ENCODE results near the gene PSG7.
"Not testable (repeated sequence)": the region's sequence is repeated elsewhere in the genome, so short reads cannot be mapped to it uniquely, and the experiment has no call there.

DNA sequence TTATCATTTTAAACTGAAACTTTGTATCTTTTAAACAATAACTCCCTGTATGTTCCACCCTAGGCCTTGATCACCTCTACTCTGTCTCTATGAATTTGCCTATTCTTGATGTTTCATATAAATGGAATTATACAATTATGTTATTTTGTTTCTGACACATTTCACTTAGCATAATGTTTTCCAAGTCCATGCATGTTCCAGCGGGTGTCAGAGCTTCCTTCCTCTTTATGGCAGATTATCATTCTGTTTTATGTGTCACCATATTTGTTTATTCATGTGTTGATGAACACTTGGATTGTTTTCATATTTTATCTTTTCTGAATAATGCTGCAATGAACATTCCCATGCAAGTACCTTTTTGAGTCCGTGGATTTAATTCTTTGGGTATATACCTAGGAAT is 54.3 kb downstream of the PSG7 start:
- TF ChIP-seq, protein P1, sequence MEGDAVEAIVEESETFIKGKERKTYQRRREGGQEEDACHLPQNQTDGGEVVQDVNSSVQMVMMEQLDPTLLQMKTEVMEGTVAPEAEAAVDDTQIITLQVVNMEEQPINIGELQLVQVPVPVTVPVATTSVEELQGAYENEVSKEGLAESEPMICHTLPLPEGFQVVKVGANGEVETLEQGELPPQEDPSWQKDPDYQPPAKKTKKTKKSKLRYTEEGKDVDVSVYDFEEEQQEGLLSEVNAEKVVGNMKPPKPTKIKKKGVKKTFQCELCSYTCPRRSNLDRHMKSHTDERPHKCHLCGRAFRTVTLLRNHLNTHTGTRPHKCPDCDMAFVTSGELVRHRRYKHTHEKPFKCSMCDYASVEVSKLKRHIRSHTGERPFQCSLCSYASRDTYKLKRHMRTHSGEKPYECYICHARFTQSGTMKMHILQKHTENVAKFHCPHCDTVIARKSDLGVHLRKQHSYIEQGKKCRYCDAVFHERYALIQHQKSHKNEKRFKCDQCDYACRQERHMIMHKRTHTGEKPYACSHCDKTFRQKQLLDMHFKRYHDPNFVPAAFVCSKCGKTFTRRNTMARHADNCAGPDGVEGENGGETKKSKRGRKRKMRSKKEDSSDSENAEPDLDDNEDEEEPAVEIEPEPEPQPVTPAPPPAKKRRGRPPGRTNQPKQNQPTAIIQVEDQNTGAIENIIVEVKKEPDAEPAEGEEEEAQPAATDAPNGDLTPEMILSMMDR (conservative IDR thresholded peaks at IDR 0.05 in 1 of 2, IDR thresholded peaks at IDR 0.05 in 1 of 2; ENCODE audit: low read depth in 1 of 2, low read length in 2 of 2): not testable (repeated sequence)
- not testable (repeated sequence) for TF ChIP-seq EZH2 (IDR thresholded peaks at IDR 0.05; ENCODE audit: low read length, missing control alignments)
